ENCODE results near the gene NDUFA6. TPM values are rescaled to one million over a fixed set of nuclear protein-coding genes. Genes with fewer than 3 reads are reported as not detected.
"Not testable (repeated sequence)": the region's sequence is repeated elsewhere in the genome, so short reads cannot be mapped to it uniquely, and the experiment has no call there.

NDUFA6 gene
- 114 and 245 TPM in 2 replicates for total RNA-seq (2014; rRNA removed; shearing (Covaris generic))

DNA sequence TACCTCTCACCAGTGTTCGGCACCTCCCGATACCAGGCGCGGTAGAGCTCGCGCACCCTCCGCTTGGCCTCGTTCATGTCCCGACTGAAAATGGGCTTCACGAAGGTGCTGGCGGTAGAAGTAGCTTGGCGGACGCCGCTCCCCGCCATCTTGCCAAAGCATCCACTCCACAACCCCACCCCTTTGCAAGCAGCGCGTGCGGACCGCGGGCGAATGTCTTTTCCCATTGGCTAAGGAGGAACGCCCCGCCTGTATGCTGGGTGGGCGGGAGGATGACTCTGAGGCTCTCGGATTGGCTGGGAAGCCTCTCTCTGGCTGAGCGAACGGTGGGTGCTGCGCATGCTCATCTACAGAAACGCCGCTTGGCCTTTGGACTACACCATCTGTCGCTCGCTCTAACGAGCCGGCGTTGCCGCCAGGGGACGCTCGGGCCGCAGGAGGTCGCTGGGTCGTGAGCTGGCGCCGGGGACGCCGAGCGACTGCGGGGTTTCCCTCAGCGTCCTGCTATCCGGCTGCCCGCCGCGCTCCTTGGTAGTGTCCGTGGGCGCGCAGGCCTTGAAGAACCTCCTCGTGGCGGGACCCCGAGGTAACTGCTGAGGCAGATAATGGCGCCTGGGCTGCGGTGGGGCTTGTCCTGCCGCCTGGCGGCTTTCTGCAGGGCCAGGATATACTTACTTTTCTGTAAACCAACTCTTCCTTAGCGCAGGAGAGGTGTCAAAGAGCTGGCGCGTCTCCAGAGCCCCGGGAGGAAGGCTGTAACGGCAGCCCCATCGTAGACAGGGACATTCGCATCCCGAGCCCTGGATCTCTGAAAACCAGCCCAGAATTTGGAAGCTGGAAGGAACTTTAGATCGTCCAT lies at the start of gene NDUFA6:
NDUFA6 (minus strand) TSS at position 177 of the 859 bp plus-strand sequence; CDS start at position 149, 28 bp downstream.
- Histone ChIP-seq H3K9me3 (replicated peaks) (0 out of 2 replicates have a peak, but pooled peaks cover 5% of the 10 kb centered on the region), H3K27me3 (replicated peaks) (no peaks in the 10 kb centered on the region), H3K4me3 (peak within 1 kb of the TSS; percentile 81), H3K27ac (peak within 1 kb of the TSS; percentile 83), H3K36me3 (peaks cover 31% of the 10 kb centered on the region), H3K4me1 (replicated peaks) (peaks cover 11% of the 10 kb centered on the region)
- peak; percentile 99 for DNase-seq (ENCODE audit: low read depth in 1 of 2, low spot score in 2 of 2)

- not testable (repeated sequence) for DNase-seq (ENCODE audit: low read depth in 1 of 2, low spot score in 2 of 2); H3K27ac ChIP-seq; H3K4me1 ChIP-seq (replicated peaks); H3K27me3 ChIP-seq (replicated peaks); H3K9me3 ChIP-seq (replicated peaks); H3K36me3 ChIP-seq; H3K4me3 ChIP-seq
Measured at GRCh38 chr22:42140153-42140552, 49.6 kb upstream of the NDUFA6 start.

GRCh38 chr22:42139508-42139907 lies 48.9 kb upstream of the NDUFA6 start:
- not testable (repeated sequence) for H3K27me3 ChIP-seq (replicated peaks); H3K27ac ChIP-seq; H3K4me3 ChIP-seq; H3K4me1 ChIP-seq (replicated peaks); H3K9me3 ChIP-seq (replicated peaks); DNase-seq (ENCODE audit: low read depth in 1 of 2, low spot score in 2 of 2); H3K36me3 ChIP-seq

- Histone ChIP-seq H3K4me3 (no peak overlapping the region), H3K36me3 (no peaks in the 10 kb centered on the region), H3K4me1 (replicated peaks) (no peaks in the 10 kb centered on the region), H3K27me3 (replicated peaks) (no peaks in the 10 kb centered on the region), H3K27ac (no peak overlapping the region), H3K9me3 (replicated peaks) (no peaks in the 10 kb centered on the region)
- no peak for DNase-seq (ENCODE audit: low read depth in 1 of 2, low spot score in 2 of 2)
Measured at GRCh38 chr22:42138972-42139371, 48.4 kb upstream of the NDUFA6 start.

GRCh38 chr22:42138122-42138770 lies 47.7 kb upstream of the NDUFA6 start:
- Histone ChIP-seq H3K27me3 (replicated peaks) (no peaks in the 10 kb centered on the region), H3K4me3 (no peak overlapping the region), H3K4me1 (replicated peaks) (no peaks in the 10 kb centered on the region), H3K27ac (no peak overlapping the region), H3K9me3 (replicated peaks) (no peaks in the 10 kb centered on the region), H3K36me3 (no peaks in the 10 kb centered on the region)
- no peak for DNase-seq (ENCODE audit: low read depth in 1 of 2, low spot score in 2 of 2)

GRCh38 chr22:42135688-42136087 lies 45.1 kb upstream of the NDUFA6 start:
- H3K27me3 ChIP-seq (replicated peaks); H3K9me3 ChIP-seq (replicated peaks); H3K4me3 ChIP-seq; DNase-seq (ENCODE audit: low read depth in 1 of 2, low spot score in 2 of 2); H3K36me3 ChIP-seq; H3K4me1 ChIP-seq (replicated peaks); H3K27ac ChIP-seq: not testable (repeated sequence)

GRCh38 chr22:42134100-42135020 lies 43.8 kb upstream of the NDUFA6 start:
- no peaks in the 10 kb centered on the region for H3K27me3 ChIP-seq (replicated peaks)
- no peaks in the 10 kb centered on the region for H3K9me3 ChIP-seq (replicated peaks)
- no peak for DNase-seq (ENCODE audit: low read depth in 1 of 2, low spot score in 2 of 2)
- H3K4me3 ChIP-seq, result no peak overlapping the region
- no peak overlapping the region for H3K27ac ChIP-seq
- no peaks in the 10 kb centered on the region for H3K36me3 ChIP-seq
- H3K4me1 ChIP-seq (replicated peaks), result no peaks in the 10 kb centered on the region

DNA sequence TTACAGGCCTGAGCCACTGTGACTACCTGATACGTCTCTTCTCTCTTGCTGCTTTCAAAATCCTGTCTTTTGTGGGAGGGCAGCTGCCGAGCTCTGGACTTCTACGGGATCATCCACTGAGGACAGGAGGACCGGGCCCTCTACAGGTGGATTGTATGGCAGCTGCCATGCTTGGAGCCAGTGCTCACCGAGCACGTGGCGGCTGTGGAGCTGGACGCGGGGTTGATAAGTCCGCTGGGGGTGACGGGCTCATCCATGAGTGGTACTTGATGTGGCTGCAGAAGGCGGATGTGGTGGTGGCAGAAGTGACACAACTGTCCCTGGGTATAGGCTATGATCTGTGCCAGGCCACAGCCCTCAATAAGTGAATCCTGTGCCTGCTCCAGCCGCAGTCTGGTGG lies 41.9 kb upstream of the NDUFA6 start:
- Histone ChIP-seq H3K9me3 (replicated peaks) (no peaks in the 10 kb centered on the region), H3K27me3 (replicated peaks) (no peaks in the 10 kb centered on the region), H3K4me1 (replicated peaks) (no peaks in the 10 kb centered on the region), H3K36me3 (no peaks in the 10 kb centered on the region), H3K27ac (no peak overlapping the region), H3K4me3 (no peak overlapping the region)
- no peak for DNase-seq (ENCODE audit: low read depth in 1 of 2, low spot score in 2 of 2)

- no peaks in the 10 kb centered on the region for H3K36me3 ChIP-seq
Measured at GRCh38 chr22:42131562-42131961, 41.0 kb upstream of the NDUFA6 start.

DNA sequence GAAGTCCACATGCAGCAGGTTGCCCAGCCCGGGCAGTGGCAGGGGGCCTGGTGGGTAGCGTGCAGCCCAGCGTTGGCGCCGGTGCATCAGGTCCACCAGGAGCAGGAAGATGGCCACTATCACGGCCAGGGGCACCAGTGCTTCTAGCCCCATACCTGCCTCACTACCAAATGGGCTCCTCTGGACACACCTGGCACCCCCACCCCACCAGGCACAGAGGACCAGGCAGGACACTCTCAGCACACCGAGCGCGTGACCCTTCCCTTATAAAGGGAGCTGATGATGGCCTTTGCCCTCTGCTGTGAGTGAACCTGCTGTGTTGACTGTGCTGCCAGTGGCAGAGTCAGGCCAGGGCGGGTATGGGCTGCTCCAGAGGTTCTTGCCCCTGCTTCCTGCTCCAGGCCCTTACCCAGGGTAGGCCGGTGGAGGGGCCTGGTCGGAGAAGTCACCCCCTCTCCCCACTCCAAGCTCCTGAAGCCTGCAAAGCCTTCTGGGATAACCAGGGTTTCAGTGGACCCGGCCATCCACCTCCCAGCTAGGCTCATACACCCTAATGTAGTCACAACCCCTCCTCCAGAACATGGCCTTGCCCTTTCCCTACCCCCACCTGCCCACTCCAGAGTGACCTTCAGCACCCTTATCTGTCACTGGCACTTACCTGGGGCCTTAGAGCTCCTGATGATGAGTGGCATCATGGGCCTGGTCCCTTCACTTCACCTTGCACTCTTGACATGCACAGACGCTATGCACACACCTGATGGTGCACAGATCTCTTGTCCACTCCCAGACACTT lies 40.3 kb upstream of the NDUFA6 start, which contains the start of gene CYP2D6:
CYP2D6 (minus strand) TSS at position 172 of the 793 bp plus-strand sequence; CDS start at position 153, 19 bp downstream.
- not testable (repeated sequence) for H3K4me3 ChIP-seq; DNase-seq (ENCODE audit: low read depth in 1 of 2, low spot score in 2 of 2); H3K4me1 ChIP-seq (replicated peaks); H3K36me3 ChIP-seq; H3K27ac ChIP-seq; H3K9me3 ChIP-seq (replicated peaks); H3K27me3 ChIP-seq (replicated peaks)

More at GRCh38 chr22:42131562-42131961, 41.0 kb upstream of the NDUFA6 start:
- no peak for DNase-seq (ENCODE audit: low read depth in 1 of 2, low spot score in 2 of 2)
- Histone ChIP-seq H3K9me3 (replicated peaks) (no peaks in the 10 kb centered on the region), H3K27me3 (replicated peaks) (no peaks in the 10 kb centered on the region), H3K4me1 (replicated peaks) (no peaks in the 10 kb centered on the region), H3K27ac (no peak overlapping the region), H3K4me3 (no peak overlapping the region)

DNA sequence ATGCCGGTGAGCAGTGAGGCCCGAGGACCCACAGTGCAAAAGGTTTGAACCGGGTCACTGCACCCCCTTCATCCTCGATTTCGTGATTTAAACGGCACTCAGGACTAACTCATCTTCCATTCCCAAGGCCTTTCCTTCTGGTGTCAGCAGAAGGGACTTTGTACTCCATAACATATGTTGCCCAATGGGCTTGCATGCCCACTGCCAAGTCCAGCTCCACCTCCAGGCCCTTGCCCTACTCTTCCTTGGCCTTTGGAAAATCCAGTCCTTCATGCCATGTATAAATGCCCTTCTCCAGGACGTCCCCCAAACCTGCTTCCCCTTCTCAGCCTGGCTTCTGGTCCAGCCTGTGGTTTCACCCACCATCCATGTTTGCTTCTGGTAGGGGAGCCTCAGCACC lies 39.6 kb upstream of the NDUFA6 start:
- H3K27ac ChIP-seq; H3K4me3 ChIP-seq; DNase-seq (ENCODE audit: low read depth in 1 of 2, low spot score in 2 of 2); H3K4me1 ChIP-seq (replicated peaks); H3K9me3 ChIP-seq (replicated peaks); H3K36me3 ChIP-seq; H3K27me3 ChIP-seq (replicated peaks): not testable (repeated sequence)

GRCh38 chr22:42128776-42129694 lies 38.5 kb upstream of the NDUFA6 start:
- not testable (repeated sequence) for H3K36me3 ChIP-seq, H3K27ac ChIP-seq

More at GRCh38 chr22:42128776-42129694, 38.5 kb upstream of the NDUFA6 start:
- H3K4me3 ChIP-seq; H3K4me1 ChIP-seq (replicated peaks); H3K27me3 ChIP-seq (replicated peaks); H3K9me3 ChIP-seq (replicated peaks); DNase-seq (ENCODE audit: low read depth in 1 of 2, low spot score in 2 of 2): not testable (repeated sequence)
